Measurements from ENCODE around the gene TMEM132C.

The TMEM132C gene

DNA sequence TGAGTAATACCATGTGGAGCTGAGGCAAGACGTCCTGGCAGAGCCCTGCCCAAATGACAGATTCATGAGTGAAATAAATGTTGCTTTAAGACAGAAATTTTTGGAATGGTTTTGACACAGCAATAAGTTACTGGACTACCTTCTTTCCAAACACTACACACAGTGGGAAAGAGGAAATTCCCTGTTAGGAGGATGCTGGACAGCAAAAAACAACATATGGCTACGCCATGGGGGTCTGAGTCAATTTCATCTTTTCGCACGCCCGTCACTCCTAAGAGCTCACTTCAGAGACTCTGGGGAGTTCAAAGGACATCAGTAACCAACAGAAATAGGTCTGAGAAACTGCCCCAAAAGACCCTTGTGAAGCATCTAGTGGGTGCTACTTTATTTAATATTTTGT, 55.4 kb downstream of the TMEM132C start (continued):
- TF ChIP-seq, protein P1, sequence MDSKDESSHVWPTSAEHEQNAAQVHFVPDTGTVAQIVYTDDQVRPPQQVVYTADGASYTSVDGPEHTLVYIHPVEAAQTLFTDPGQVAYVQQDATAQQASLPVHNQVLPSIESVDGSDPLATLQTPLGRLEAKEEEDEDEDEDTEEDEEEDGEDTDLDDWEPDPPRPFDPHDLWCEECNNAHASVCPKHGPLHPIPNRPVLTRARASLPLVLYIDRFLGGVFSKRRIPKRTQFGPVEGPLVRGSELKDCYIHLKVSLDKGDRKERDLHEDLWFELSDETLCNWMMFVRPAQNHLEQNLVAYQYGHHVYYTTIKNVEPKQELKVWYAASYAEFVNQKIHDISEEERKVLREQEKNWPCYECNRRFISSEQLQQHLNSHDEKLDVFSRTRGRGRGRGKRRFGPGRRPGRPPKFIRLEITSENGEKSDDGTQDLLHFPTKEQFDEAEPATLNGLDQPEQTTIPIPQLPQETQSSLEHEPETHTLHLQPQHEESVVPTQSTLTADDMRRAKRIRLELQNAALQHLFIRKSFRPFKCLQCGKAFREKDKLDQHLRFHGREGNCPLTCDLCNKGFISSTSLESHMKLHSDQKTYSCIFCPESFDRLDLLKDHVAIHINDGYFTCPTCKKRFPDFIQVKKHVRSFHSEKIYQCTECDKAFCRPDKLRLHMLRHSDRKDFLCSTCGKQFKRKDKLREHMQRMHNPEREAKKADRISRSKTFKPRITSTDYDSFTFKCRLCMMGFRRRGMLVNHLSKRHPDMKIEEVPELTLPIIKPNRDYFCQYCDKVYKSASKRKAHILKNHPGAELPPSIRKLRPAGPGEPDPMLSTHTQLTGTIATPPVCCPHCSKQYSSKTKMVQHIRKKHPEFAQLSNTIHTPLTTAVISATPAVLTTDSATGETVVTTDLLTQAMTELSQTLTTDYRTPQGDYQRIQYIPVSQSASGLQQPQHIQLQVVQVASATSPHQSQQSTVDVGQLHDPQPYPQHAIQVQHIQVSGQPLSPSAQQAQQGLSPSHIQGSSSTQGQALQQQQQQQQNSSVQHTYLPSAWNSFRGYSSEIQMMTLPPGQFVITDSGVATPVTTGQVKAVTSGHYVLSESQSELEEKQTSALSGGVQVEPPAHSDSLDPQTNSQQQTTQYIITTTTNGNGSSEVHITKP (tag by site-specific recombination; IDR thresholded peaks at IDR 0.05) = no peak
- no peak for TF ChIP-seq SCRT2 (tag by site-specific recombination; IDR thresholded peaks at IDR 0.05)

DNA sequence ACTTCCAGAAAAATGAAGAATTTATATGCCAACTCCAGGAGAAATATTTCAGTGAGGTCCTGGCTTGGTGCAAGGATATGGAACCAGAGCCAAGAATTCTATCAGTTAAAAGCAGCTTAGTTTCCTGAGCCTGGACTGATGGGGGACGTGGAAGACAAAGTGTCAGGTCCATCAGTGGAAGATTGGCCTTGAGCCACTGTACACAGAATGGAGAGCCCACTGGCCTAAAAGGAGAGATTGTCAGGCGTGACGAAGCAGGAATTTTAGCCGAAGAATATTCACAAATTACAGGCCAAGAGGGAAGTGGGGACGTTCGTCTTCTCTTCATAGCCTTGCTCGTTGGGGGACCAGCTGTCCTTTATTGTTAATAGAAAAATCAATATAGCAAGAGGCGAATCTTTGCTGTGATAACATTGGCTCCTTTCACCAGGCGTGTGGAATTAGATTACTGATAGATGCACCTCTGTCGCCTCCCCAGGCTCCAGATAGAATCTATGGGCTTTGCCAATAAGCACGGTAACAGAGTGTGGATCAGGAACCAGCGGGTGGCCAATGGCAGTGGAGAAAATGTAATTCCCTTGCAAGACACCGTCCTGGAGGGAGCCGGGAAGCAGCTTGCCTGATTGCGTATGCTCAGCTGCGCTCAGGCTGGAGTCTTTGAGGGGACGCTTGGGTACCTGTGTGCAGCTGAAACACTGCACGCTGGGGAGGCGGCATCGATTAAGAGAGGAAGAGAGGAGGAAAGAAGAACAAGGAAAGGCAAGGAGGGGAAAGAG, 56.4 kb downstream of the TMEM132C start:
- POLR2A ChIA-PET = no interaction called here
- TF ChIP-seq, protein P2, sequence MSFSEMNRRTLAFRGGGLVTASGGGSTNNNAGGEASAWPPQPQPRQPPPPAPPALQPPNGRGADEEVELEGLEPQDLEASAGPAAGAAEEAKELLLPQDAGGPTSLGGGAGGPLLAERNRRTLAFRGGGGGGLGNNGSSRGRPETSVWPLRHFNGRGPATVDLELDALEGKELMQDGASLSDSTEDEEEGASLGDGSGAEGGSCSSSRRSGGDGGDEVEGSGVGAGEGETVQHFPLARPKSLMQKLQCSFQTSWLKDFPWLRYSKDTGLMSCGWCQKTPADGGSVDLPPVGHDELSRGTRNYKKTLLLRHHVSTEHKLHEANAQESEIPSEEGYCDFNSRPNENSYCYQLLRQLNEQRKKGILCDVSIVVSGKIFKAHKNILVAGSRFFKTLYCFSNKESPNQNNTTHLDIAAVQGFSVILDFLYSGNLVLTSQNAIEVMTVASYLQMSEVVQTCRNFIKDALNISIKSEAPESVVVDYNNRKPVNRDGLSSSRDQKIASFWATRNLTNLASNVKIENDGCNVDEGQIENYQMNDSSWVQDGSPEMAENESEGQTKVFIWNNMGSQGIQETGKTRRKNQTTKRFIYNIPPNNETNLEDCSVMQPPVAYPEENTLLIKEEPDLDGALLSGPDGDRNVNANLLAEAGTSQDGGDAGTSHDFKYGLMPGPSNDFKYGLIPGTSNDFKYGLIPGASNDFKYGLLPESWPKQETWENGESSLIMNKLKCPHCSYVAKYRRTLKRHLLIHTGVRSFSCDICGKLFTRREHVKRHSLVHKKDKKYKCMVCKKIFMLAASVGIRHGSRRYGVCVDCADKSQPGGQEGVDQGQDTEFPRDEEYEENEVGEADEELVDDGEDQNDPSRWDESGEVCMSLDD (tag by site-specific recombination; IDR thresholded peaks at IDR 0.05) = no peak
- no peak for TF ChIP-seq ZNF596 (tag by site-specific recombination; IDR thresholded peaks at IDR 0.05)
- no peak for TF ChIP-seq ZNF324 (tag by site-specific recombination; IDR thresholded peaks at IDR 0.05)
- no peak for TF ChIP-seq ZNF76 (tag by site-specific recombination; IDR thresholded peaks at IDR 0.05; ENCODE audit: borderline replicate concordance, low read depth)
- no peak for TF ChIP-seq MYNN (tag by site-specific recombination; IDR thresholded peaks at IDR 0.05; ENCODE audit: borderline replicate concordance)
- CTCF ChIA-PET = no interaction called here
- H3K9me3 ChIP-seq (ENCODE audit: control insufficient read depth, insufficient read depth, low read depth, low read length) = no peaks in the 10 kb centered on the region
- no peak overlapping the region for H3K4me3 ChIP-seq (ENCODE audit: low read depth, low read length)
- no peak overlapping the region for H3K27ac ChIP-seq (ENCODE audit: extremely low read depth, low read depth, low read length)
- no peaks in the 10 kb centered on the region for H3K4me1 ChIP-seq (ENCODE audit: control insufficient read depth, insufficient read depth, low read length)
- H3K36me3 ChIP-seq (ENCODE audit: control insufficient read depth in 2 of 2, insufficient read depth in 1 of 2, low read length in 2 of 2) = no peaks in the 10 kb centered on the region

DNA sequence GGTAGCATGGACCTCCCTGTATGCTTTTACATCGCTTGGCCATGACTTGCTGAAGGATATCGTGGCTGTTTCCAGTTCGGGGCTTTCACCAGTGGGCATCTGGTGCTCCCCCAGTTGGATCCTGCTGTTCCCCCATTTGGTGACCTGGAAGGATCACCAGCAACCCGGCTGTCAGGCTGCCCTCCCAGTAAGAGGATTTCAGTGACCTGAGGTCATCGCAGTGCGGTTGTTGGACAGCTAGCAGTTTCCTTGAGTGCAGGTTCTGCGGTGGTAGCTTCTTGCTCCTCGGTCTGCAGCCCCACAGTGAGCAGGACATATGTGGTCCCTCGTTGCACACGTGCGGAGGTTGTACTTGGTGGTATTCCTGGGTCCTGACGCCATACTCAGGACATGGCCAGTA, 58.7 kb downstream of the TMEM132C start:
- Histone ChIP-seq H3K9me3 (ENCODE audit: control insufficient read depth, insufficient read depth, low read depth, low read length) (no peaks in the 10 kb centered on the region), H3K4me1 (ENCODE audit: control insufficient read depth, insufficient read depth, low read length) (no peaks in the 10 kb centered on the region), H3K36me3 (ENCODE audit: control insufficient read depth in 2 of 2, insufficient read depth in 1 of 2, low read length in 2 of 2) (no peaks in the 10 kb centered on the region), H3K27ac (ENCODE audit: extremely low read depth, low read depth, low read length) (no peak overlapping the region), H3K4me3 (ENCODE audit: low read depth, low read length) (no peak overlapping the region)
- ChIA-PET CTCF (no interaction called here), POLR2A (no interaction called here)
- TF ChIP-seq, protein P3, sequence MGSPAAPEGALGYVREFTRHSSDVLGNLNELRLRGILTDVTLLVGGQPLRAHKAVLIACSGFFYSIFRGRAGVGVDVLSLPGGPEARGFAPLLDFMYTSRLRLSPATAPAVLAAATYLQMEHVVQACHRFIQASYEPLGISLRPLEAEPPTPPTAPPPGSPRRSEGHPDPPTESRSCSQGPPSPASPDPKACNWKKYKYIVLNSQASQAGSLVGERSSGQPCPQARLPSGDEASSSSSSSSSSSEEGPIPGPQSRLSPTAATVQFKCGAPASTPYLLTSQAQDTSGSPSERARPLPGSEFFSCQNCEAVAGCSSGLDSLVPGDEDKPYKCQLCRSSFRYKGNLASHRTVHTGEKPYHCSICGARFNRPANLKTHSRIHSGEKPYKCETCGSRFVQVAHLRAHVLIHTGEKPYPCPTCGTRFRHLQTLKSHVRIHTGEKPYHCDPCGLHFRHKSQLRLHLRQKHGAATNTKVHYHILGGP (tag by site-specific recombination; IDR thresholded peaks at IDR 0.05) = no peak
- TF ChIP-seq, protein P4, sequence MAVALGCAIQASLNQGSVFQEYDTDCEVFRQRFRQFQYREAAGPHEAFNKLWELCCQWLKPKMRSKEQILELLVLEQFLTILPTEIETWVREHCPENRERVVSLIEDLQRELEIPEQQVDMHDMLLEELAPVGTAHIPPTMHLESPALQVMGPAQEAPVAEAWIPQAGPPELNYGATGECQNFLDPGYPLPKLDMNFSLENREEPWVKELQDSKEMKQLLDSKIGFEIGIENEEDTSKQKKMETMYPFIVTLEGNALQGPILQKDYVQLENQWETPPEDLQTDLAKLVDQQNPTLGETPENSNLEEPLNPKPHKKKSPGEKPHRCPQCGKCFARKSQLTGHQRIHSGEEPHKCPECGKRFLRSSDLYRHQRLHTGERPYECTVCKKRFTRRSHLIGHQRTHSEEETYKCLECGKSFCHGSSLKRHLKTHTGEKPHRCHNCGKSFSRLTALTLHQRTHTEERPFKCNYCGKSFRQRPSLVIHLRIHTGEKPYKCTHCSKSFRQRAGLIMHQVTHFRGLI (tag by site-specific recombination; IDR thresholded peaks at IDR 0.05) = no peak
- TF ChIP-seq GLI2 (tag by site-specific recombination; IDR thresholded peaks at IDR 0.05; ENCODE audit: borderline replicate concordance, low read depth) (no peak), REPIN1 (tag by site-specific recombination; IDR thresholded peaks at IDR 0.05; ENCODE audit: low read depth) (no peak), ZNF510 (tag by site-specific recombination; IDR thresholded peaks at IDR 0.05; ENCODE audit: insufficient replicate concordance) (no peak), ZNF621 (tag by site-specific recombination; IDR thresholded peaks at IDR 0.05) (no peak), ZNF112 (tag by site-specific recombination; IDR thresholded peaks at IDR 0.05) (no peak), ZNF837 (tag by site-specific recombination; IDR thresholded peaks at IDR 0.05) (no peak), ZNF426 (tag by site-specific recombination; IDR thresholded peaks at IDR 0.05) (no peak), ZNF248 (tag by site-specific recombination; IDR thresholded peaks at IDR 0.05) (no peak), ZNF324 (tag by site-specific recombination; IDR thresholded peaks at IDR 0.05) (no peak), SP2 (tag by site-specific recombination; IDR thresholded peaks at IDR 0.05) (no peak), ZNF133 (tag by site-specific recombination; IDR thresholded peaks at IDR 0.05) (no peak), MYNN (tag by site-specific recombination; IDR thresholded peaks at IDR 0.05; ENCODE audit: borderline replicate concordance) (no peak), ZNF214 (tag by site-specific recombination; IDR thresholded peaks at IDR 0.05; ENCODE audit: borderline replicate concordance) (no peak), ZNF211 (tag by site-specific recombination; IDR thresholded peaks at IDR 0.05; ENCODE audit: low read depth) (no peak)
- TF ChIP-seq, protein P5, sequence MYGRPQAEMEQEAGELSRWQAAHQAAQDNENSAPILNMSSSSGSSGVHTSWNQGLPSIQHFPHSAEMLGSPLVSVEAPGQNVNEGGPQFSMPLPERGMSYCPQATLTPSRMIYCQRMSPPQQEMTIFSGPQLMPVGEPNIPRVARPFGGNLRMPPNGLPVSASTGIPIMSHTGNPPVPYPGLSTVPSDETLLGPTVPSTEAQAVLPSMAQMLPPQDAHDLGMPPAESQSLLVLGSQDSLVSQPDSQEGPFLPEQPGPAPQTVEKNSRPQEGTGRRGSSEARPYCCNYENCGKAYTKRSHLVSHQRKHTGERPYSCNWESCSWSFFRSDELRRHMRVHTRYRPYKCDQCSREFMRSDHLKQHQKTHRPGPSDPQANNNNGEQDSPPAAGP (tag by site-specific recombination; IDR thresholded peaks at IDR 0.05) = no peak

Measured in HEK293 (cell line).